ENCODE results near the gene DDOST.

DDOST gene
- total RNA-seq = 53.6 to 258 (median 125) reads per million in 3 experiments

DNA sequence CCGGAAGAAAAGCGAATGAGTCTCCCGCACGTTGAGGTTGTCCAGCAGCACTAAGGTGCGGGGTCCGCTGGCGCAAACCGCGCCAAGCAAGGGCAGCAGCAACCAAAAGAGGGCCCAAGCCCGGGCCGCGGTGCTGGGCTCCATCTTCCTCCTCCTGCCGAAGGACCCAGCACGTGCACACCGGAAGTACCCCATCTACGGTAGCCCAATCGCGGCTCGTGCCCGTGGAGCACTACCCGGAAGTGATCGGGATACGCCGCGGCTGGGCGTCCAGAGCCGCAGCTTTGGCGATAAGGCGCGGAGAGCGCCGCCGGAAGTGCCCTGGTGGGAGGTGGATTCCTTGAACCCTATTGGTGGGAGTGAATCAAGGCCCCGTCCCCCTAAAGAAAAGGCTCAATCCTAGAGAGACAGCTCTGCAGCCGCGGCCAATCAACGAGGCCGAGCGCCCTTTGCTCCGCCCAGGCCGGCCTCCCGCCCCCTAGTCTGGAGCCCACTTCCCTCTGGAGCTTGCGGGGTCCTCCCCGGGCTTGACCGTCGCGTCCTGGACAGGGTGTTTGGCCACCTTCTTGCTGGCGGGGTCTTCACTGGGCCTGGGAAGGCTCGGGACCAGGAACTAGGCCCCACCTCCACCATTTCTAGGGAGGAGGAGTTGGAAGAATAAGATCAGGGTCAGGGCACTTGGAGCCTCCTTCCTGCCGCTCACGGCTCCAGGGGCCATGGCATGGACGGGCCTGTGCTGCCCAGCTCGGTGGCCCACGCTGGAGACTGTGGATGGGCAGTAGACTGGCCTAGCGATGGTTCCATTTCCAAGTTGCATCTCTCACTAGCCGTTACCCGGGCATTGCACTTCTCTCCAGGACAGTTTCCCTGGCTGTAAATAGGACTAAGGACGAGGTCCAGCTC, at the start of gene DDOST:
Gene DDOST (minus strand): TSS at position 163 of the 903 bp plus-strand sequence. CDS start 19 bp downstream, at position 144.
- DNase-seq = peak; percentile 95

GRCh38 chr1:20710469-20711284, 49.5 kb upstream of the DDOST start:
- DNase-seq = no peak

DNA sequence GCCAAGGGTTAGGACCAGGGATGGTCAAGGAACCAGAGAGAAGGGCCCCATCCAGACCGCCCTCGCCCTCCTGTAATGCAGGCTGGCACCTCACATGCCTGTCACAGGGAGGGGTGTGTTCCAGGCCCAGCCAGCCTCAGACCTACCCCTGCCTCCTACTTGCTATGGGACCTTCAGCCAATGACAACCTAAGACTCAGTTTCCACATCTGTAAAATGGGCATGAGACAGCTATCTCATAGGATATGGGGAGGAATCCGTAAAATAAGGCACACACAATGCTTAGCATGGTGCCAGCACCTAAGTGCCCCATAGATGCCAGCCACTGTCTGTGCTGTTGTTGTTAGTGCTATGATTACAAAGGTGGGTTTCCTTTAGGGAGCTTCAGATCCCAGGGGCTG, 48.7 kb upstream of the DDOST start:
- no peak for DNase-seq

DNA sequence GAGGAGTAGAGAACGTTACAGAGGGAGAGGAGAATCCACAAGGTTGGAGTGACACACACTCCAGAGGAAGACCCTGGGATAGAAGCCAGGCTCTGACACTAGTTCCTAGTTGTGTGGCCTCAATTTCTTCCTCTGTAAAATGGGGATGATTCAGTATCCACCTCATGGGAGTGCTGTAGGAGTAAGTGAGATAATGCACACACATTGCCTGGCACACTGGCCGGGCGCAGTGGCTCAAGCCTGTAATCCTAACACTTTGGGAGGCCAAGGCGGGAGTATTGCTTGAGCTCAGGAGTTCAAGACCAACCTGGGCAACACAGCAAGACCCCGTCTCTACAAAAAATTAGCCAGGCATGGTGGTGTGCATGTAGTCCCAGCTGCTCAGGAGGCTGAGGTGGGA, 47.7 kb upstream of the DDOST start:
- DNase-seq = no peak

- DNase-seq = no peak
These were observed 46.9 kb upstream of the DDOST start for GRCh38 chr1:20708057-20708456.

DNA sequence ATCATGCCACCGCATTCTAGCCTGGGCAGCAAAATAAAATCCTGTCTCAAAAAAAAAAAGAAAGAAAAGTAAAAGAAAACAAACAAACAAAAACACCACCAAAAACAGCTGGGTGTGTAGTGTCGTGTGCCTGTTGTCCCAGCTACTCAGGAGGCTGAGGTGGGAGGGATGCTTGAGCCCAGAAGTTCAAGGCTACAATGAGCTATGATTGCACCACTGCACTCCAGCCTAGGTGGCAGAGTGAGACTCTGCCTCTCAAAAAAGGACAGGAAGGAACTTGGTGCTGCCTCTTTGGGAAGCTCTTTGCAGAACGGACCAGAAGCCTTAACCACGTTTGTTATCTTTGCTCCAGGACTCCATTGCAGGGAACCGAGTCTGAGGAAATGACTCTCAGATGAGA, 45.7 kb upstream of the DDOST start:
- DNase-seq = no peak

DNA sequence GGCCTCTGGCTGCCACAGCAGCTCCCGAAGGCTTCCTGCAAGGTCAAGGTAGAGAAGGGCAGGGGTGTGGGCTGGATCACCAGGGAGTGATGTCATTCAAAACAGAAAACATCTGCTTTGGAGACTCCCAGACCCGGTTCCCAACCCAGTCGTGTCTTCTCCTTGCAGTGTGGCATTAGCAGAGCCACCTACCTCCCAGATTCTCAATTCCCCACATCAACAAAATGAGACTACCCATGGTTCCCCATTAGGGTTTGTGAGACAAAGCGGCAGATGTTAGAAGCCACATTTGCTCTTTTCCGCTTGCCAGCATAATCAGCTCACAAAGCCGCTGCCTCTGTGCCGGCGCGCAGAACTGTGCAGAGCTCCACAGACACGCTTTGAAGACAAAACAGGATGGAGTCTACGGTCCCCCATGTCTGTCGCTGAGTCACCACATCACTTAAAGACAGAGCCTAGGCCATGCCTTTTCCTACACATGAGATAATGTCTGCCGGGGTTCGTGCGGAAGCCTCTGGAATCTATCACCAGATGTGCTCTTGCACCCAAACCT, 44.1 kb upstream of the DDOST start:
- no peak for DNase-seq

DNA sequence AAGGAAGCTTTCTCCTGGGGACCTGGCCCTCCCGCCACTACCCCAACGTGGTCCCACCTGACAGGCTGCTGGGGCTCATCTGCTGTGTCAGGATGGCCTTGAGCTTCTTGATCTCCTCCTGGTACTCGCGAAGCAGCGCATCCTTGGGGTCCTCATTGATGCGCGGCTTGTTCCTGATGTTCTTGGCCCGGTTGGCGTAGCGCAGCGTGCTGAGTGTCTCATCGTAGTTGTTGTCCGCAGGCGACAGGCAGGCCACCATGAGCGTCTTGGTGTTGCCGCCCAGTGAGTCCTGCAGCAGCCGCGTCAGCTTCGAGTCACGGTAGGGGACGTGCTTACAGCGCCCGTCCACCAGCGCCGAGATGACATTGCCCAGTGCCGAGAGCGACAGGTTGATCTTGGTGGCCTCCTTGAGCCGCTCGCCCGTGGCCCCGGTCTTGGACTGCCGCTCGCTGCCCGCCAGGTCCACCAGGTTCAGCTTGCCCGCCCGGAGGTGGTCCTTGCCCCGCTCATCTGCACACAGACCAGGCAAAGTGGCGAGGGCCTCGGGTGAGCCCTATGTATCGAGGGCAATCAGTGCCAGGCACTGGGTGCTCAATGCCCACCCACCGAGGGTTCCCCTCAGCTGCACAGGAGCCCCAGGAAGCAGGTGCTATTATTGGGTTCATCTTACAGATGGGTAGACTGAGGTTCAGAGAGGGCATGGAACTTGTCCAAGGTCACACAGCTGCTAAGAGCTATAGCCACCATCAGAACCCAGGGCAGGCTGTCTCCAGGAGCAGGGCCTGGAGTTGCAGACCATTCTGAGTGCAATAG, 43.4 kb upstream of the DDOST start:
- no peak for DNase-seq

DNA sequence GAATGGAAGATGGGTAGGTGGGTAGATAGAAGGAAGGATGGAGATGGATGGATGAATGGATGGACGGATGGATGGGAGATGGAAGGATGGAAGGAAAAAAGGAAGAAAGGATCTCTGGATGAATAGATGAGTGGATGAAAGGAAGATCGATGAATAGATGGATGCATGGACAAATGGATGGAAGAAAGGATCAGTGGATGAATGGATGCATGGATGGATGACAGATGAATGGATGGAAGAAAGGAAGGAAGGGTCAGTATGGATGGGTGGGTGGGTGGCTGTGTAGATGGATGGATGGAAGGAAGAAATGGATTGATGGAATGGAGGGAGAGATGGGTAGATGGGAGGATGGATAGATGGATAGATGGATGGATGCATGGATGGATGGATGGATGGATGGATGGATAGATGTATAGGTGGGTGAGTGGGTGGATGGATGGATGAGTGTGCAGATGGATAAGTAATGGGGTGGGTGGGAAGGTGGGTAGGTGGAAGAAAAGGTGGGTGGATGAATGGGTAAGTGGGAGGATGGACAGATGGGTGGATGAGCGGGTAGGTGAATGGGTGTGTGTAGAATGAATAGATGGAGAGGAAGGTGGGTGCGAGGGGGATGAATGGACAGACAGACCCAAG, 42.1 kb upstream of the DDOST start:
- no peak for DNase-seq

GRCh38 chr1:20702416-20702815, 41.2 kb upstream of the DDOST start:
- DNase-seq = no peak

DNA sequence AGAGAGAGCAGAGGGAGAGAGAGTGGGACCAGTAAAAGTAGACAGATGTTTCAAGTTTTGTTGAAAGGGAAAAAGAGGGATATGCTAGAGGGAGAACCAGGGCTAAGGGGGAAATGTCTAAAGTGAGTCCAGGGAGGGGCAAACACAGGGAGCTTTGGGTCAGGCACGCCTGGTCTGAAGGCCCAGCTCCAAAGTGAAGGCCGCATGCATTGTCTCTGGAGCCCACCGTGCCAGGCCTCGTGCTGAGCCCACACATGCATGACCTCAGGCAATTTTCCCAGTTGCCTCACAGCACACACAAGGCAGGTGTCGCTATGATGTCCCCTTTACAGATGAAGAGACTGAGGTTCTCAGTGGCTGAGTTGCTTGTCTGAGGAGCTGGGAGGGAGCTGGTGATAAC, 40.7 kb upstream of the DDOST start:
- DNase-seq = no peak

DNA sequence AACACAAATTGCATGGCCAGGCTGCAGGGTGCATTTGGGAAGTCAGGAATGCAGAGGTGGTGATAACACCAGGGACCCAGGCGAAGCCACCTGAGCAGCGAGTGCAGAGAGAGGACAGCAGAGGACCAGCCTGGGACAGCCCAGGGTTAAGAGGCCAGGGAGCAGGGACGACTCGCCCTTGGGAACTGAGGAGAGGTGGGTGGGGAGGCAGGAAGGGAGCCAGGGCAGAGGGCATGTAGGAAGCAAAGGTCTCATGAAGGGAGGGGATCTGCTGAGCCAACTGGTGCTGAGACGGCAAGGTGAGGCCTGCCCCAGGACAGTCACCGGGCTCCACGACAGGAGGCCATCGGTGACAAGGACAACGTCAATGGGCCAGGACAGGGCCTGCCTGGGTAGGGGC, 40.3 kb upstream of the DDOST start:
- no peak for DNase-seq

DNA sequence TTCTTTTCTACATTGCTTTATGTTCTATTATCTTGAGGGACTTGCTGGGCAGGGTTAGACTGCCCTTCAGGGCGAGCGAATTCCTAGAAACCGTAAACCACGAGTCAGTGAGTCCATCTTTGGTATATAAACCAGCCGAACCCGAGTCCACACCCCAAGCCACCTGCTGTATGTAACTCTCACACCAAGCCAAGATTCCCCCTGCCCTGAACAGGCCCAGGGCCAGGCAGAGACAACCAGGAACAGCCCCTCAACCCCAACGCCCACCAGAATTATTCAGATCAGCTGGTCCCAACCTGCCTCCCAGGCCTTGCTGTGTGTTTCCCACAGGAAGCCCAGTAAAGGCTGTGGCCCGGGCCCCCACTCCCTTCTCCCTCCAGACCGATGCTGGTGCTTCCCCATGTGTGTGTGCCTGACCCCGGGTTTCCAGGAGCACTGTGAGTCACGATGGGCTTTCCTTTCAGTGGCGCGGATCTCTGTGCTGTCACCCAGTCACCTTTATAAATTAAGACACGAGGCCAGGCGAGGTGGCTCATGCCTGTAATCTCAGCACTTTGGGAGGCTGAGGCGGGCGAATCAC, 39.6 kb upstream of the DDOST start:
- DNase-seq = no peak

DNA sequence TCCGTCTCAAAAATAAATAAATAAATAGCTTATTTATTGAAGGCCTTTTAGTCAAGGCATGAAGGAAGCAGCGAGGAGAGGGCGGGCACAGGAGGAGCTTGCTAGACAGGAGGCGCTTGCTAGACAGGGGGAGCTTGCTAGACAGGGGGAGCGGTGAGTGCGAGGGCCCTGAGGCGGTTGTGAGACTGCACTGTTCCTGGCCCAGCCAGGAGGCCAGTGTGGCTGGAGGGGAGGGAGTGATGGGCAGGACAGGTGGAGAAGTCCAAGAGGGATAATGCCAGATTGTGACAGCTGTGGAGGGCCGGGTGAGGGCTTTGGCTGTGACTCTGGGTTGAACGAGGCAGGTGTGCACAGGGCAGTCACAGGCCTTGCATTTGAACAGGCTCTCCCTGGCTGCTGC, 38.4 kb upstream of the DDOST start:
- DNase-seq = no peak

GRCh38 chr1:20698195-20698910, 37.2 kb upstream of the DDOST start:
- no peak for DNase-seq

DNA sequence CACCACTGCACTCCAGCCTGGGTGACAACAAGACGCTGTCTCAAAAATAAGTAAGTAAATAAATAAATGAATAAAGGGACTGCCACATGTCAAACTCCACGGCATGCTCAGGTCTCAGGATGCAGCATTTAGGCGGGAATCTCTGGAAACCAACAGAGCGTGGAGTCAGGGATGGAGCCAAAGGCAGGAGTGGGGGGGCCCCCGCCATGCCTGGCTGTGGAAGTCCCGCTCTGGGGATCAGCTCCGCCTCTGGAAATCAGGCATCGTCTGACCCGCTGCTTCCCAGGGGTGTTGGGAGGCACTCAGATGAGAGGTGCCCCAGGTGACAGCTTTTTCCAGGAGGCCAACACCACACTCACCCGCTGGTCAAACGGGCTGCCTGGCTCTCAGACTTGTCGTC, 36.4 kb upstream of the DDOST start:
- no peak for DNase-seq

- DNase-seq = peak; percentile 57
These were observed 35.5 kb upstream of the DDOST start for GRCh38 chr1:20696397-20697333.

DNA sequence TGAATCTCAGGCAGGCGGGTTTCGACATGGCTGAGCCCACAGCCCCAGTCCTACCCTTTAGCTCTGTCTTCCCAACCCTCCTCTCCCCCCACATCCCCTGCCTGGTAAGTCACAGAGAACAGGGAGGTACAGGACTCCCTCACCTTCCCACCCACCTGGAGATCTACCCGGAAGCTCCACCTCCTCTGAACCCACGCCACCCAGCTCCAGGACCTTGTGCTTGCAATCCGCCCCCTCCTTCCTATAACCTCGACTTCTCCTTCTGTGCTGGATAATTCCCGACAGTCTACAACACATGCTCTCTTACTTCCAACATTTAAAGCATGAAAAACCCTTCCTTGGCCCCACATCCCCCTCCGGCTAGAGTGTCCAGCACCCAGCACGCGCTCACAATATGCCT, 34.3 kb upstream of the DDOST start:
- DNase-seq = no peak

- no peak for DNase-seq
These were observed 32.5 kb upstream of the DDOST start for GRCh38 chr1:20693623-20694022.

- DNase-seq = no peak
These were observed 30.7 kb upstream of the DDOST start for GRCh38 chr1:20691872-20692271.
